ENCODE data around the gene GALNT17. TPM values are rescaled to one million over a fixed set of nuclear protein-coding genes. Genes with fewer than 3 reads are reported as not detected.

Gene GALNT17
- total RNA-seq, 1 experiment from 2014 or later, result not detected

DNA sequence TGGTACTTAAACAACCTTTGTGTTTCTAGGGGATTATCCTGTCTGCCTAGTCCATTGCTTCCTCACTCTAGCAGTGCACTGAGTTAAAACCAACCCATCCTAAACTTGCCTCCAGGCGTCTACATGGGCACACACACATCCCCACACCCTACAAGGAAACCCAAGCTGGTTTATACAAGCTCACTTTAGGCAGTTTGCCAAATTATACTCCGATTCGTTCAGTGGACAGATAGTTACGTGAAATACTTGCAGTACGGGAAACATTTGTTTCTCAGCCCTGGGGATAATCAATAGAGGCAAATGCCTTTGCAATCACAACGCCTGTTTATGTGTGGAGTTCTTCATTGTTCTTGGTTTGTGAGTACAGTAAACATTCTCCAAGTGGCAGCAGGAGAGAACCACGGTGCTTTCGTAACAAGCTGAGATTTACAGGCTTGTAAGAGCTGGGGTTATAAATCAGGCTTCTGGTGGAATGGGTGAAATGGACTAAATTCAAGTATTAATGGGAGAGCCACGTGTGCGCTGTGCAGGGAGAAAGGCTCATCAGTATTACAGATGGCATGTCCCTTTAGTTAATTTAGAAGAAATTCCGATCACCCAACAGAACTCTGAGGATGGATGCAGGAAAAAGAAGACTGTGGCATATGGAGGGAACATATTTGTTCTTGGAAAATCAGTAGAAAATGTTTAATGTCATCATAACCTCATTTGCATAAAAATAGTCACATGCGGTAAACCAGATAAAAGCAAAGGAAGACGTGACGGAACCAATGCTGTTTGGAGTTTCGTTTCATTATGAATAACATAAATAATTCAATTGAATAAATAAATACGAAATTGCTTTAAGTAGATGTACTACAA, 217.1 kb downstream of the GALNT17 start:
- H3K27ac ChIP-seq (ENCODE audit: low read length), result no peak overlapping the region
- TF ChIP-seq, protein P1, sequence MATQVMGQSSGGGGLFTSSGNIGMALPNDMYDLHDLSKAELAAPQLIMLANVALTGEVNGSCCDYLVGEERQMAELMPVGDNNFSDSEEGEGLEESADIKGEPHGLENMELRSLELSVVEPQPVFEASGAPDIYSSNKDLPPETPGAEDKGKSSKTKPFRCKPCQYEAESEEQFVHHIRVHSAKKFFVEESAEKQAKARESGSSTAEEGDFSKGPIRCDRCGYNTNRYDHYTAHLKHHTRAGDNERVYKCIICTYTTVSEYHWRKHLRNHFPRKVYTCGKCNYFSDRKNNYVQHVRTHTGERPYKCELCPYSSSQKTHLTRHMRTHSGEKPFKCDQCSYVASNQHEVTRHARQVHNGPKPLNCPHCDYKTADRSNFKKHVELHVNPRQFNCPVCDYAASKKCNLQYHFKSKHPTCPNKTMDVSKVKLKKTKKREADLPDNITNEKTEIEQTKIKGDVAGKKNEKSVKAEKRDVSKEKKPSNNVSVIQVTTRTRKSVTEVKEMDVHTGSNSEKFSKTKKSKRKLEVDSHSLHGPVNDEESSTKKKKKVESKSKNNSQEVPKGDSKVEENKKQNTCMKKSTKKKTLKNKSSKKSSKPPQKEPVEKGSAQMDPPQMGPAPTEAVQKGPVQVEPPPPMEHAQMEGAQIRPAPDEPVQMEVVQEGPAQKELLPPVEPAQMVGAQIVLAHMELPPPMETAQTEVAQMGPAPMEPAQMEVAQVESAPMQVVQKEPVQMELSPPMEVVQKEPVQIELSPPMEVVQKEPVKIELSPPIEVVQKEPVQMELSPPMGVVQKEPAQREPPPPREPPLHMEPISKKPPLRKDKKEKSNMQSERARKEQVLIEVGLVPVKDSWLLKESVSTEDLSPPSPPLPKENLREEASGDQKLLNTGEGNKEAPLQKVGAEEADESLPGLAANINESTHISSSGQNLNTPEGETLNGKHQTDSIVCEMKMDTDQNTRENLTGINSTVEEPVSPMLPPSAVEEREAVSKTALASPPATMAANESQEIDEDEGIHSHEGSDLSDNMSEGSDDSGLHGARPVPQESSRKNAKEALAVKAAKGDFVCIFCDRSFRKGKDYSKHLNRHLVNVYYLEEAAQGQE (IDR thresholded peaks at IDR 0.05; ENCODE audit: insufficient read depth in 1 of 2, low read depth in 2 of 2, low read length in 1 of 2), result no peak
- no peak for TF ChIP-seq TCF7L2 (IDR thresholded peaks at IDR 0.05; ENCODE audit: low read depth, low read length)
- TF ChIP-seq, protein P2, sequence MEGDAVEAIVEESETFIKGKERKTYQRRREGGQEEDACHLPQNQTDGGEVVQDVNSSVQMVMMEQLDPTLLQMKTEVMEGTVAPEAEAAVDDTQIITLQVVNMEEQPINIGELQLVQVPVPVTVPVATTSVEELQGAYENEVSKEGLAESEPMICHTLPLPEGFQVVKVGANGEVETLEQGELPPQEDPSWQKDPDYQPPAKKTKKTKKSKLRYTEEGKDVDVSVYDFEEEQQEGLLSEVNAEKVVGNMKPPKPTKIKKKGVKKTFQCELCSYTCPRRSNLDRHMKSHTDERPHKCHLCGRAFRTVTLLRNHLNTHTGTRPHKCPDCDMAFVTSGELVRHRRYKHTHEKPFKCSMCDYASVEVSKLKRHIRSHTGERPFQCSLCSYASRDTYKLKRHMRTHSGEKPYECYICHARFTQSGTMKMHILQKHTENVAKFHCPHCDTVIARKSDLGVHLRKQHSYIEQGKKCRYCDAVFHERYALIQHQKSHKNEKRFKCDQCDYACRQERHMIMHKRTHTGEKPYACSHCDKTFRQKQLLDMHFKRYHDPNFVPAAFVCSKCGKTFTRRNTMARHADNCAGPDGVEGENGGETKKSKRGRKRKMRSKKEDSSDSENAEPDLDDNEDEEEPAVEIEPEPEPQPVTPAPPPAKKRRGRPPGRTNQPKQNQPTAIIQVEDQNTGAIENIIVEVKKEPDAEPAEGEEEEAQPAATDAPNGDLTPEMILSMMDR (IDR thresholded peaks at IDR 0.05), result no peak
- TF ChIP-seq POLR2AphosphoS5 (IDR thresholded peaks at IDR 0.05; ENCODE audit: low read depth, low read length), result no peak
- no peak for TF ChIP-seq SIN3A (IDR thresholded peaks at IDR 0.05; ENCODE audit: borderline replicate concordance, insufficient read depth, low read depth, low read length)
- ATAC-seq (no peak), DNase-seq (ENCODE audit: low read depth, low spot score) (no peak)
- no peak overlapping the region for H3K4me3 ChIP-seq (ENCODE audit: low read depth in 2 of 2, low read length in 2 of 2)
- in situ Hi-C loops (cut with HindIII; ENCODE audit: low pct_unique_long_range_greater_than_20kb, low sequenced_read_pairs) (no loop called here), intact Hi-C loops (cut with micrococcal nuclease; ENCODE audit: unreplicated experiment) (no loop called here)
- no peaks in the 10 kb centered on the region for H3K9me3 ChIP-seq (ENCODE audit: control insufficient read depth, insufficient read depth, low read depth, low read length)
- no peaks in the 10 kb centered on the region for H3K36me3 ChIP-seq (ENCODE audit: control insufficient read depth, insufficient read depth, low read length)
- ChIA-PET POLR2A (no interaction called here), CTCF (no interaction called here)
- no TSS peak for BruUV-seq (replicated peaks)
- no peaks in the 10 kb centered on the region for H3K27me3 ChIP-seq (ENCODE audit: control insufficient read depth, insufficient read depth, low read length)
- no peaks in the 10 kb centered on the region for H3K4me1 ChIP-seq (ENCODE audit: control insufficient read depth, insufficient read depth, low read length)

DNA sequence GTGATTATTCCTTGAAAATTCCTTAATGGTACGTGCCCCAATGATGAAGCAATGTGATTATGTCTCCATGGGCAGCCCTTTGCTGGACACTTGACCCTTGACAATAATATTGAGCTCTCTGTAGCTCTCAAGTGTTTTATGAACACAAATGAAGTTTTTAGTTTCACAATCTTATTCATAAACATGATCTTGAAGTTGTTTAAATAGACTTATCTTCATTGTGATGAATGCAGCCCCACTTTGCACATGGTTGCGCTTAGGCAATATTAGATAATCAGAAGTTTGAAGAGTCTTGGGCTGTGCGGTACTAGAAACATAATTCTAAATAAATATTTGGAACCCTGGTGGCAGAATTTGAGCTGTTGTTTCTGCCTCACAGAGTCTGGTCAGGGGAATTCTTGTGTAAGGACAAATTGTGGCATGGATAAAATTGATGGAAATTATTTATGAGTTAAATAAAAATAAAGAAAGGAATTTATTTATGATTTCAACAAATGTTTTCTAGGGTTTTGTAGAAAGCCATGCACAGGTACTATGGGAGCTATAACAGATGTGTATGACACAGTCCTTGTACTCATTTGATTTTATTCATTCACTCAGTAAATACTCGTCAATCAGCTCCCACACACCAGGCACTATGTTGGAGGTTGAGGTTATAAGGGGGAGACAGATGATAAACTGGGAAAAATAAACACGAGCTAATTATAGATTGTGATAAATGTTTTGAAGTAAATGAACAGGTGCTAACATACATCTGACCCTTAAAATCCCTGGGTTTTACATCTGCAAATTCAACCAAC, 217.9 kb downstream of the GALNT17 start:
- TF ChIP-seq TCF7L2 (IDR thresholded peaks at IDR 0.05; ENCODE audit: low read depth, low read length) (no peak), POLR2AphosphoS5 (IDR thresholded peaks at IDR 0.05; ENCODE audit: low read depth, low read length) (no peak), SIN3A (IDR thresholded peaks at IDR 0.05; ENCODE audit: borderline replicate concordance, insufficient read depth, low read depth, low read length) (no peak)
- TF ChIP-seq, protein P2 (IDR thresholded peaks at IDR 0.05), result no peak
- Histone ChIP-seq H3K36me3 (ENCODE audit: control insufficient read depth, insufficient read depth, low read length) (no peaks in the 10 kb centered on the region), H3K27ac (ENCODE audit: low read length) (no peak overlapping the region), H3K27me3 (ENCODE audit: control insufficient read depth, insufficient read depth, low read length) (no peaks in the 10 kb centered on the region), H3K4me1 (ENCODE audit: control insufficient read depth, insufficient read depth, low read length) (no peaks in the 10 kb centered on the region), H3K4me3 (ENCODE audit: low read depth in 2 of 2, low read length in 2 of 2) (no peak overlapping the region), H3K9me3 (ENCODE audit: control insufficient read depth, insufficient read depth, low read depth, low read length) (no peaks in the 10 kb centered on the region)
- ATAC-seq (no peak), DNase-seq (ENCODE audit: low read depth, low spot score) (no peak)
- ChIA-PET POLR2A (no interaction called here), CTCF (no interaction called here)
- BruUV-seq (replicated peaks), result no TSS peak
- in situ Hi-C loops (cut with HindIII; ENCODE audit: low pct_unique_long_range_greater_than_20kb, low sequenced_read_pairs) (no loop called here), intact Hi-C loops (cut with micrococcal nuclease; ENCODE audit: unreplicated experiment) (no loop called here)
